Renal cortex interstitium (tissue), 11 donors: ENCODE results near the gene MFAP4. TPM values are rescaled to one million over a fixed set of nuclear protein-coding genes. Genes with fewer than 3 reads are reported as not detected.

ENCODE experiments used
- DNase-seq, 11 donors: peaks; one replicate each; pipeline ENCODE4 v3.0.0-alpha.2; 2013; ENCODE audit warnings: low read depth in 9 of 11, low spot score in 4 of 11; ENCODE audit errors: extremely low read depth in 1 of 11
- polyA plus RNA-seq, 3 donors: library from polyadenylated mRNA; unstranded; fragments of 120-200 nt; gene quantifications; one replicate each; pipeline ENCODE4 v1.2.1, GENCODE V29; 2013; ENCODE audit not compliant: insufficient read length in 3 of 3

Gene MFAP4
- polyA plus RNA-seq, 3 donors, result 198 to 260 (median 210) TPM

- no peak for DNase-seq
Measured at GRCh38 chr17:19414396-19415280, 27.6 kb upstream of the MFAP4 start.

GRCh38 chr17:19413761-19414160 is 26.8 kb upstream of the MFAP4 start:
- DNase-seq, result no peak

GRCh38 chr17:19412984-19413383 is 26.0 kb upstream of the MFAP4 start:
- DNase-seq, result no peak

GRCh38 chr17:19412510-19412909 is 25.5 kb upstream of the MFAP4 start:
- no peak for DNase-seq

- DNase-seq, result no peak
Measured at GRCh38 chr17:19411631-19412030, 24.6 kb upstream of the MFAP4 start.

GRCh38 chr17:19410875-19411620 is 24.1 kb upstream of the MFAP4 start, which contains the start of gene RNF112:
RNF112 (plus strand) TSS chr17:19411232; CDS start chr17:19411409, 177 bp downstream.
- no peak for DNase-seq

- DNase-seq, result no peak
Measured at GRCh38 chr17:19410091-19410490, 23.1 kb upstream of the MFAP4 start.

- no peak for DNase-seq
Measured at GRCh38 chr17:19409509-19409908, 22.5 kb upstream of the MFAP4 start.

GRCh38 chr17:19409066-19409465 is 22.1 kb upstream of the MFAP4 start:
- no peak for DNase-seq

- no peak for DNase-seq
Measured at GRCh38 chr17:19408346-19408710, 21.3 kb upstream of the MFAP4 start.

- DNase-seq, result no peak
Measured at GRCh38 chr17:19407601-19408345, 20.8 kb upstream of the MFAP4 start.

GRCh38 chr17:19405114-19405513 is 18.1 kb upstream of the MFAP4 start:
- DNase-seq, result no peak

- DNase-seq, result no peak
Measured at GRCh38 chr17:19404264-19404663, 17.3 kb upstream of the MFAP4 start.

- DNase-seq, result no peak
Measured at GRCh38 chr17:19403021-19403420, 16.0 kb upstream of the MFAP4 start.

- DNase-seq, result no peak
Measured at GRCh38 chr17:19402171-19402570, 15.2 kb upstream of the MFAP4 start.

- DNase-seq, result no peak
Measured at GRCh38 chr17:19401321-19402010, 14.5 kb upstream of the MFAP4 start.

- no peak for DNase-seq
Measured at GRCh38 chr17:19399750-19400450, 12.9 kb upstream of the MFAP4 start.
